H1 (cell line): ENCODE data around the gene SULF2. TPM values are rescaled to one million over a fixed set of nuclear protein-coding genes. Genes with fewer than 3 reads are reported as not detected.

Experiments used
- ASH2L ChIP-seq: fragments of 200-600, 300-600 bp; sonication (generic); IDR thresholded peaks from one replicate; pipeline ENCODE4 v1.7.1; 2017; ENCODE audit warnings: low read length
- BACH1 ChIP-seq: IDR thresholded peaks from 2 replicates; pipeline ENCODE4 v1.6.1; 2012; ENCODE audit warnings: low read length, improper control_type of control experiment
- BCL11A ChIP-seq, 2 experiments: IDR thresholded peaks; one replicate each; pipeline ENCODE4 v1.6.1; 2011; ENCODE audit warnings: low read depth in 2 of 2, low read length in 2 of 2, mild to moderate bottlenecking in 2 of 2
- EZH2 ChIP-seq: fragments of 200-600 bp; sonication (generic); IDR thresholded peaks from 2 replicates; pipeline ENCODE4 v1.7.1; 2012; ENCODE audit warnings: low read depth, mild to moderate bottlenecking, moderate library complexity, low read length, inconsistent platforms; ENCODE audit not compliant: severe bottlenecking
- JUN ChIP-seq: IDR thresholded peaks from 2 replicates; pipeline ENCODE4 v1.6.1; 2011; ENCODE audit warnings: low read depth, mild to moderate bottlenecking, improper control_type of control experiment, low read length
- NANOG ChIP-seq: IDR thresholded peaks from 2 replicates; pipeline ENCODE4 v1.6.1; 2011; ENCODE audit warnings: low read length, low read depth, mild to moderate bottlenecking, inconsistent platforms; ENCODE audit not compliant: insufficient read depth, poor library complexity, severe bottlenecking
- POU5F1 ChIP-seq: IDR thresholded peaks from 2 replicates; pipeline ENCODE4 v1.6.1; 2011; ENCODE audit warnings: low read depth, mild to moderate bottlenecking, low read length, moderate library complexity
- RFX5 ChIP-seq: IDR thresholded peaks from 2 replicates; pipeline ENCODE4 v1.6.1; 2011; ENCODE audit warnings: low read depth, low read length, improper control_type of control experiment, borderline replicate concordance
- polyA plus RNA-seq, 7 experiments: library from polyadenylated mRNA; depleted of rRNA in 3 of 7; stranded (reverse) in 5 of 7; unstranded in 2 of 7; fragments of >200 nt in 5 of 7; fragments of 200-250 nt in 2 of 7; gene quantifications; 1 replicate in 5 of 7; 2 replicates in 1 of 7; 4 replicates in 1 of 7; pipeline versions ENCODE4 v1.2.1 to v1.2.3, GENCODE V29; 2011 to 2013; ENCODE audit warnings: missing spikeins in 2 of 7, mixed read lengths in 2 of 7
- total RNA-seq: library from RNA; stranded (reverse); fragmentation: NEBNext Ultra II Directional; extraction: Animal tissue kit (Norgen Biotek cat#: 25700); gene quantifications from 2 replicates; pipeline ENCODE4 v1.2.1, GENCODE V29; 2021

Gene SULF2
- total and polyA plus RNA-seq, 2 of the 8 experiments (the other 6 are each of a cell fraction or from before 2014, with no cell fraction given) = 15.7 to 28.2 TPM

- no peak for TF ChIP-seq EZH2
- TF ChIP-seq BCL11A (IDR thresholded peaks at IDR 0.05; ENCODE audit: low read depth in 2 of 2, low read length in 2 of 2) = no peak
- no peak for TF ChIP-seq ASH2L
- TF ChIP-seq RFX5 = no peak
- no peak for TF ChIP-seq JUN
- no peak for TF ChIP-seq POU5F1
- TF ChIP-seq BACH1 = no peak
- TF ChIP-seq NANOG = no peak
Observed at GRCh38 chr20:47618479-47618878, 166.8 kb downstream of the SULF2 start (continued).
